ENCODE measurements around the gene PPP1R13B. TPM values are rescaled to one million over a fixed set of nuclear protein-coding genes. Genes with fewer than 3 reads are reported as not detected.

The PPP1R13B gene
- total RNA-seq, 6 experiments from 2014 or later: 9.2 to 22.4 (median 13.9) TPM

DNA sequence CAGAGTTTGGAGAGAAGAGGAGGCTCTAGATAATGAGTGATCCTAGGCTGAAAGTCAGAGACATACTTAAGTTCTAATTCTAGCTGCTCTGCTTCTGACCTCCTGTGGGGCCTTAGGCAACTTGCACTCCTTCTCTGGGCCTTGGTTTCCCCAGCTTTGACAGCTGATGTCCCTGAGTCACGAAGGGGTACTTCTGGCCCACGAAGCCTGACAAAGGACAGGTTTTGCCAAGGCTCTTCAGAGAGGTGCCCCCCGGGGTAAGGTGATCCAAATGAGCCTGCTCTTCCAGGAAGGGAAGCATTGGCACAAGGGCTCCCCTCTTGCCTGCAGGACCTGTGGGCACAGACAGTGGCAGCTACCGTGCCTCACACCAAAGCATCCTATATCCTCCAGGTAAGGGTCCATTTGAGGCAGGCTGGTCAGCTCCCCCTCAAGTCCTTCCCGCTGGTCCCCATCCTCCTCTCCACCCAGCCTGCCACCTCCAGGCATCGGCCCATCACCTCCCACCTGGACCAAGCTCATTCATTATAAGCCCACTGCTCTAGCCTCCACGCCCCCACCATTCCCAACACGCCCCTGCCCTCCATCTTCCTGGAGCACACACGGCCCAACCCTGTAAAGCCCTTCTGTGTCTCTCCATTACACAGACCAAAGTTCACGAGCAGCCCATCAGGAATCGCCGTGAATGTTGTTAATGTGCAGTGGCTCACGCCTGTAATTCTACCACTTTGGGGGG lies 1.9 kb upstream of the PPP1R13B start:
- H3K9me3 ChIP-seq: no peaks in the 10 kb centered on the region
- intact Hi-C loops (cut with DNase I): no loop called here
- H3K4me1 ChIP-seq: peaks cover 0 to 9% (median 4%) of the 10 kb centered on the region in 4 donors
- TF ChIP-seq, protein P1, sequence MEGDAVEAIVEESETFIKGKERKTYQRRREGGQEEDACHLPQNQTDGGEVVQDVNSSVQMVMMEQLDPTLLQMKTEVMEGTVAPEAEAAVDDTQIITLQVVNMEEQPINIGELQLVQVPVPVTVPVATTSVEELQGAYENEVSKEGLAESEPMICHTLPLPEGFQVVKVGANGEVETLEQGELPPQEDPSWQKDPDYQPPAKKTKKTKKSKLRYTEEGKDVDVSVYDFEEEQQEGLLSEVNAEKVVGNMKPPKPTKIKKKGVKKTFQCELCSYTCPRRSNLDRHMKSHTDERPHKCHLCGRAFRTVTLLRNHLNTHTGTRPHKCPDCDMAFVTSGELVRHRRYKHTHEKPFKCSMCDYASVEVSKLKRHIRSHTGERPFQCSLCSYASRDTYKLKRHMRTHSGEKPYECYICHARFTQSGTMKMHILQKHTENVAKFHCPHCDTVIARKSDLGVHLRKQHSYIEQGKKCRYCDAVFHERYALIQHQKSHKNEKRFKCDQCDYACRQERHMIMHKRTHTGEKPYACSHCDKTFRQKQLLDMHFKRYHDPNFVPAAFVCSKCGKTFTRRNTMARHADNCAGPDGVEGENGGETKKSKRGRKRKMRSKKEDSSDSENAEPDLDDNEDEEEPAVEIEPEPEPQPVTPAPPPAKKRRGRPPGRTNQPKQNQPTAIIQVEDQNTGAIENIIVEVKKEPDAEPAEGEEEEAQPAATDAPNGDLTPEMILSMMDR (IDR thresholded peaks at IDR 0.05): no peak
- TF ChIP-seq POLR2A (IDR thresholded peaks at IDR 0.05): no peak
- ATAC-seq (no peak), DNase-seq (peak in 1 of 3 donors; percentile 37)
- H3K27me3 ChIP-seq: no peaks in the 10 kb centered on the region
- H3K4me3 ChIP-seq: no peak overlapping the region
- H3K36me3 ChIP-seq: no peaks in the 10 kb centered on the region
- H3K27ac ChIP-seq: no peak overlapping the region
- WGBS (ENCODE audit: insufficient coverage, low coverage, low lambda C conversion rate, missing lambda C conversion rate): 78% methylated on average over 5 of the region's 13 CpGs

DNA sequence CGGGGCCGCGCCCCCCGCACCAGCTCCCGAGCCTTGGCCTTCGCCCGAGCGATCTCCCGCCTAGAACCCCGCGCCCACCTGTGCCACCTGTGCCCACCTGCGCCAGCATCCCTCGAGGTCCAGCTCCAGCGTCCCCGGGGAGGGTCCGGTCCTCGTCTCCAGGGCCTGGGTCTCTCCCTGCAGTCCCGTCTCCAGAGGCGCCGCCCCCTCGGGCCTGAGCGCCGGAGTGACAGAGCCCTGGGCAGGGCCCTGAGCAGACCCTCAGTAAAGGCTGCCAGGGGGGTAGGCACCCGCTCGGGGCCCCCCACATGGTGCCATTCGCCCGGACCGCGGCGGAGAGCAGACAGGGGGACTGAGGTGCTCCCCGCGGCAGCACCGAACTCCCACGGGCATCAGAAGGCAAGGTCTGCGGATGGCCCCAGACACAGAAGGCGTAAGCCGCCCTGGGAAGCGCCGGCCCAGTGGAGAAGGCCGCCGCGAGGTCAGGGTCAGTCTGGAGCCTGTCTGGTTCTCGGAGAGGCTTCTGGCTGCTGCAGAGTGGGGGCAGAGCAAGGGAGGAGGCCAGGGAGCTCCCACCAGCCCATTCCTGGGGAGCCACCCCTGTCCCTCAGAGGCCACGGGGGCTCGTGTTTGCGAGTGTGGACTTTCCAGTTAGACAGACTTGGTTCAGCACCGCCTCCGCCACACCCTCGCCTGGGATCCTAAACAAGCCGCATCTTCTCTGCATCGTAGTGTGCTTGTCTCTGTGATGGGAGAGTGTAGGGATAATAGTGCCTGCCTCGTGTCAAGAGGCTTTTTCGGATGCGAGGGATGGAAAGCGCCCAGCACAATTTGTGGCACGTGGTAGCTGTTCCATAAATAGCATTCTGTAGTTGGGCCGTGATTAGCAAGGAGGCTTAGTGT lies 1.1 kb upstream of the PPP1R13B start:
- no peaks in the 10 kb centered on the region for H3K9me3 ChIP-seq
- 17% methylated on average over 9 of the region's 57 CpGs for WGBS (ENCODE audit: insufficient coverage, low coverage, low lambda C conversion rate, missing lambda C conversion rate)
- ATAC-seq (peak; percentile 29 to 44 (median 34)), DNase-seq (peak in 2 of 3 donors; percentile 44 to 63)
- peak overlapping the region; percentile 75 to 92 (median 77) for H3K4me3 ChIP-seq
- intact Hi-C loops (cut with DNase I): no loop called here
- H3K4me1 ChIP-seq: peaks cover 0 to 9% (median 4%) of the 10 kb centered on the region in 4 donors
- TF ChIP-seq, protein P1 (IDR thresholded peaks at IDR 0.05): no peak
- no peak for TF ChIP-seq POLR2A (IDR thresholded peaks at IDR 0.05)
- H3K27me3 ChIP-seq: no peaks in the 10 kb centered on the region
- peak overlapping the region in 2 of 3 donors; percentile 36 to 69 for H3K27ac ChIP-seq
- peaks cover 0 to 3% (median 0%) of the 10 kb centered on the region in 4 donors for H3K36me3 ChIP-seq

DNA sequence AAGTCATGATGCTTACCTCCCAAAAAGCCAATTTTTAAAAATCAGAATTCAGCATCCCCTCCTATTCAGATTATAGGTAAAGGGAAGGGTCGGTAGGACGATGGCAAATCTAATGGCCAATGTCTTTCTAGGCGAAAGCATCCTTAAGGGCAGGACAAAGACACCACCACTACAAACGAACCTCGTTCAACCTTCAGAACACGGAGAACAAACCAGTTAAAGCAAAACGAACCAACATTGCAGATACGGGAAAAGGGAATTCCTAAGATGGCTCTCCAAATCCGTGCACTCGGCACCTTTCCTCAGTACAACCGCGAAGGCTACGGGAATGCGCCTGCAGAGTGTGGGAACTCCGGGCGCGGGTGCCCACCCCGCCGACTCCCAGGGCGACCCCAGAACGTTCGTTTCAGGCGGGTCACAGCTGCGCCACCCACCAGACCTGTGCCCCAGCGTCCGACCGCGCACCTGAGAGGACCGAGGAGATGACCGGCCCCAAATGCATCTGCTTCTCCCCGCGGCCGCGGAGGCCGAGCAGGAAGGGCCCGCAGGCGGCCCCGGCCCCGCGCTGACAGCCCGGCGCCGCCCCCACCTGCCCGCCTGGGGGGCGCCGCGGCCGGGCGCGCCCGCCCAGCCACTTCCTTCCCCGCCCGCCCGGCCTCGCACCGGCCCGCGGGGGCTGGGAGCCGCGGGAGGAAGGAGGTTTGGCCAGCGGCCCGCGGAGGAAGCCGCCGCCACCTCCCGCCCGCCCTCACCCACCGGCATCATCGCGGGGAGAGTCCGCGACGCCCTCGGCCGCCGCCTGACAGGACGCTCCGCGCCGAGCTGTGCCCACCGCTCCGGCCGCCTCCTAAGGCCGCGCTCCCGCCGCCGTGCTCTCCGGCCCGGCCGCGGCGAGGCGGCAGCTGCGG lies 578 bp downstream of the PPP1R13B start:
- DNase-seq: peak; percentile 61 to 65 (median 62)
- peak in 3 of 4 donors; percentile 7 to 23 (median 18) for ATAC-seq
- Histone ChIP-seq H3K36me3 (peaks cover 0 to 3% (median 0%) of the 10 kb centered on the region in 4 donors), H3K27ac (peak overlapping the region in 1 of 3 donors; percentile 69), H3K9me3 (no peaks in the 10 kb centered on the region), H3K27me3 (no peaks in the 10 kb centered on the region), H3K4me1 (peaks cover 0 to 9% (median 4%) of the 10 kb centered on the region in 4 donors), H3K4me3 (peak overlapping the region; percentile 45 to 92 (median 63))
- TF ChIP-seq, protein P1 (IDR thresholded peaks at IDR 0.05): no peak
- no peak for TF ChIP-seq POLR2A (IDR thresholded peaks at IDR 0.05)
- intact Hi-C loops (cut with DNase I): no loop called here
- WGBS (ENCODE audit: insufficient coverage, low coverage, low lambda C conversion rate, missing lambda C conversion rate): 4% methylated on average over 11 of the region's 95 CpGs

DNA sequence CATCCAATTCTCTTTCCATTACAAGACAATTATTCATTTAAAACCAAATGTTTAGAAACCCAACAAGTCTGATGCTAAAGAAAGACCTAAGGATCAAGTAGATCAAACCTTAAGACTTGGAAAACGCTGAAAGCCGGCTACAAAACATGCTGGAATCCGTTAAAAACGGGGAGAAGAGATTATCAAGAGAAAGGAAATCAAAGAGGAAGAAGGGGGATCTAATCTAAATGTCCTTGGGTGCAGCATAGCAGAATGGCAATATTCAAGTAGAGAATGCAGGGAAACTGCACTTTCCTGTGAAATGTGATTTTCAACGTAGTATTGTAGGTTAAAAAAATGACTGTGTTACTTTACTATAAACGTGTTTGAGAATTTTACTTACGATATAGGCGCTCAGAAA lies 1.3 kb downstream of the PPP1R13B start:
- TF ChIP-seq POLR2A (IDR thresholded peaks at IDR 0.05): no peak
- TF ChIP-seq, protein P1 (IDR thresholded peaks at IDR 0.05): no peak

More for the DNA sequence above, 1.3 kb downstream of the PPP1R13B start:
- 38% methylated on average over 8 of the region's 8 CpGs for WGBS (ENCODE audit: insufficient coverage, low coverage, low lambda C conversion rate, missing lambda C conversion rate)
- intact Hi-C loops (cut with DNase I): no loop called here
- Histone ChIP-seq H3K4me1 (peaks cover 0 to 9% (median 4%) of the 10 kb centered on the region in 4 donors), H3K36me3 (peaks cover 0 to 3% (median 0%) of the 10 kb centered on the region in 4 donors), H3K4me3 (peak overlapping the region; percentile 45 to 92 (median 63)), H3K27me3 (no peaks in the 10 kb centered on the region), H3K9me3 (no peaks in the 10 kb centered on the region), H3K27ac (no peak overlapping the region)
- ATAC-seq (no peak), DNase-seq (no peak)
